ENCODE measurements around the gene TMEM270.

TMEM270 gene

DNA sequence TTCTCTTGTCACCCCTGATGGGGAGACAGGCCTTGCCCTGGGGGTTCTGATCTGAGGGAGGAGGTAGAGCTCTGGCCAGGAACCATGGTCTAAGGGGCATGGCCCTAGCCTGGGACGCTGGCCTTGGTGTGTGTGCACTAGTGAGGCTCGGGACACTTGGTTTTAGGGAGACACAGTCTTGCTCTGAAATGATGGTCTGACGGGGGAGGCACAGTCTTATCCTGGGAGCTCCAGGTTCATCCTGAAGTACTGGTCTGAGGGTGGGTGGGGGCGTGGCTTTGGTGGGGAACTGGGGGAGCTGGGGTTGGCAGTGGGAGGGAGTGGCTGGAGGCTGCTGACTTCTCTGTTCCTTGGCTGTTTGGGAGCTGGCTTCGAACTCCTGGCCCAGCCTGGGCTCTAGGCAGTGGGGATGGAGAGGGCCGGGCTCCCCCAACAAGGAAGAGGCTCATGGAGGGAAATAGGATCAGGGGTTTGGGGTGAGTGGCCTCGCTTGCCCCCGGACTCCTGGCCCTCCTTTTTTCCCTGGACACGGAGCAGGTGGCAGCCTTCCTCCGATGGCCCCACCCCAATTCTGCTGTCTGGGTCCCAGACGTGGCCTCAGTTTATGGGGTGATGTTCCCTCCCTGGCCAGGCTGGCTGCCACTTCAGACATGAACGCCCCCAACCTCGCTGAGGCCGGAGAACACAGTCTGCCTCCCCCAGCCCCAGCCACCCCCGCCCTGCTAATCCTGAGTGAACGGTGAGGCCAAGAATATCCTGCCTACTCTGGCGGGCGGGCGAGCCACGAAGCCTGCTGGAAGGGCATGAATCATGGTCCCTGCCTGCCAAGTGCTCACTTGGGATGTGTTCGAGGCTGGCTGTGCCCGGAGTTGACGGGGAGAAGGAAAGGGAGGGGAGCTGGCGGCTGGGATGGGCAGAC is 43.5 kb downstream of the TMEM270 start:
- Histone ChIP-seq H2AFZ (ENCODE audit: low read depth) (no peak overlapping the region), H4K20me1 (ENCODE audit: insufficient read depth) (no peaks in the 10 kb centered on the region), H3K27ac (no peak overlapping the region), H3K4me1 (ENCODE audit: low read depth, poor library complexity, severe bottlenecking) (no peaks in the 10 kb centered on the region), H3K79me2 (ENCODE audit: insufficient read depth, low read depth) (no peaks in the 10 kb centered on the region), H3K4me3 (IDR thresholded peaks at IDR 0.05; ENCODE audit: insufficient read depth, low read depth, low read length) (no peak overlapping the region), H3K9ac (no peak overlapping the region), H3K27me3 (ENCODE audit: insufficient read depth, low read depth) (peaks cover 6% of the 10 kb centered on the region), H3K4me2 (no peak overlapping the region), H3K36me3 (ENCODE audit: insufficient read depth) (no peaks in the 10 kb centered on the region)
- TF ChIP-seq, protein P1, sequence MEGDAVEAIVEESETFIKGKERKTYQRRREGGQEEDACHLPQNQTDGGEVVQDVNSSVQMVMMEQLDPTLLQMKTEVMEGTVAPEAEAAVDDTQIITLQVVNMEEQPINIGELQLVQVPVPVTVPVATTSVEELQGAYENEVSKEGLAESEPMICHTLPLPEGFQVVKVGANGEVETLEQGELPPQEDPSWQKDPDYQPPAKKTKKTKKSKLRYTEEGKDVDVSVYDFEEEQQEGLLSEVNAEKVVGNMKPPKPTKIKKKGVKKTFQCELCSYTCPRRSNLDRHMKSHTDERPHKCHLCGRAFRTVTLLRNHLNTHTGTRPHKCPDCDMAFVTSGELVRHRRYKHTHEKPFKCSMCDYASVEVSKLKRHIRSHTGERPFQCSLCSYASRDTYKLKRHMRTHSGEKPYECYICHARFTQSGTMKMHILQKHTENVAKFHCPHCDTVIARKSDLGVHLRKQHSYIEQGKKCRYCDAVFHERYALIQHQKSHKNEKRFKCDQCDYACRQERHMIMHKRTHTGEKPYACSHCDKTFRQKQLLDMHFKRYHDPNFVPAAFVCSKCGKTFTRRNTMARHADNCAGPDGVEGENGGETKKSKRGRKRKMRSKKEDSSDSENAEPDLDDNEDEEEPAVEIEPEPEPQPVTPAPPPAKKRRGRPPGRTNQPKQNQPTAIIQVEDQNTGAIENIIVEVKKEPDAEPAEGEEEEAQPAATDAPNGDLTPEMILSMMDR (conservative IDR thresholded peaks at IDR 0.05; ENCODE audit: low read depth, low read length) = no peak

- TF ChIP-seq, protein P1 (conservative IDR thresholded peaks at IDR 0.05; ENCODE audit: low read depth, low read length) = no peak
- H3K4me2 ChIP-seq = no peak overlapping the region
- H3K27ac ChIP-seq = no peak overlapping the region
- no peaks in the 10 kb centered on the region for H3K4me1 ChIP-seq (ENCODE audit: low read depth, poor library complexity, severe bottlenecking)
- H4K20me1 ChIP-seq (ENCODE audit: insufficient read depth) = no peaks in the 10 kb centered on the region
- peaks cover 10% of the 10 kb centered on the region for H3K27me3 ChIP-seq (ENCODE audit: insufficient read depth, low read depth)
- H3K79me2 ChIP-seq (ENCODE audit: insufficient read depth, low read depth) = no peaks in the 10 kb centered on the region
- no peaks in the 10 kb centered on the region for H3K36me3 ChIP-seq (ENCODE audit: insufficient read depth)
- H3K4me3 ChIP-seq (IDR thresholded peaks at IDR 0.05; ENCODE audit: insufficient read depth, low read depth, low read length) = no peak overlapping the region
- H3K9ac ChIP-seq = no peak overlapping the region
- H2AFZ ChIP-seq (ENCODE audit: low read depth) = no peak overlapping the region
Measured at GRCh38 chr7:73905360-73905759, 44.4 kb downstream of the TMEM270 start.

GRCh38 chr7:73906874-73907273 is 45.9 kb downstream of the TMEM270 start:
- Histone ChIP-seq H3K4me2 (no peak overlapping the region), H3K4me3 (IDR thresholded peaks at IDR 0.05; ENCODE audit: insufficient read depth, low read depth, low read length) (no peak overlapping the region), H3K27ac (no peak overlapping the region), H3K27me3 (ENCODE audit: insufficient read depth, low read depth) (peaks cover 10% of the 10 kb centered on the region), H3K9ac (no peak overlapping the region), H4K20me1 (ENCODE audit: insufficient read depth) (no peaks in the 10 kb centered on the region), H3K79me2 (ENCODE audit: insufficient read depth, low read depth) (no peaks in the 10 kb centered on the region), H3K36me3 (ENCODE audit: insufficient read depth) (no peaks in the 10 kb centered on the region), H3K4me1 (ENCODE audit: low read depth, poor library complexity, severe bottlenecking) (no peaks in the 10 kb centered on the region), H2AFZ (ENCODE audit: low read depth) (no peak overlapping the region)
- TF ChIP-seq, protein P1 (conservative IDR thresholded peaks at IDR 0.05; ENCODE audit: low read depth, low read length) = no peak

DNA sequence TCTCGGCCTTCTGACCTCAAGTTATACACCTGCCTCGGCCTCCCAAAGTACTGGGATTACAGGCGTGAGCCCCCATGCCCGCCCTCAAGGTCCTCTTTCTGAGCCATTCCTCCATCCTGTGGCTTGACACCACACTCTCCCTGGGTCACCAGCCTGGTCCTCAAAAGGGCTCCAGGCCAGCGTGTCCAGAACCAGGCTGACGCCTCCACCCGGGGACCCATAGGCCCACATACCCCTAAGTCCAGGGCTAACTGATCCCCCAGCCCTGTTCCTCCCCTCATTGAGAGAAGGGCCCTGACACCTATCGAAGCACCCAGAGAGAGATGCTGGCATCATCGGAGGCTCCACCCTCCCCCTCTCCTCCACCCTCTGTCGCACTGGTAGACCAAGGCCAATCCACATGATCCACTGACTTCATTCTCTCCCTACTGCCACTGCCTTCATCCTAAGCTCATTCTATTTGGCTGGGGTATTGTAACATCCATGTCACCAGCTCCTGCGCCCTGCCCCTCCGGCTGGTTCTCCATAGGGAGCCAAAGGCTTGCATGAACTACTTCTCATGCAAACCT is 46.7 kb downstream of the TMEM270 start:
- Histone ChIP-seq H3K36me3 (ENCODE audit: insufficient read depth) (no peaks in the 10 kb centered on the region), H3K79me2 (ENCODE audit: insufficient read depth, low read depth) (no peaks in the 10 kb centered on the region), H3K27me3 (ENCODE audit: insufficient read depth, low read depth) (peaks cover 14% of the 10 kb centered on the region), H3K4me1 (ENCODE audit: low read depth, poor library complexity, severe bottlenecking) (no peaks in the 10 kb centered on the region), H3K4me3 (IDR thresholded peaks at IDR 0.05; ENCODE audit: insufficient read depth, low read depth, low read length) (no peak overlapping the region), H3K9ac (no peak overlapping the region), H4K20me1 (ENCODE audit: insufficient read depth) (no peaks in the 10 kb centered on the region), H3K27ac (no peak overlapping the region), H2AFZ (ENCODE audit: low read depth) (no peak overlapping the region), H3K4me2 (no peak overlapping the region)
- TF ChIP-seq, protein P1 (conservative IDR thresholded peaks at IDR 0.05; ENCODE audit: low read depth, low read length) = no peak

All from KMS-11 (cell line).